K562 (cell line): Measurements from ENCODE around the gene NUBPL.

Source experiments
- E2F5 ChIP-seq: sonication (generic); formaldehyde crosslinking; IDR thresholded peaks from 2 replicates; pipeline ENCODE4 v1.8.0; 2022; ENCODE audit warnings: mild to moderate bottlenecking, missing genetic modification reagents
- ERF ChIP-seq: fragments of 450-650 bp; formaldehyde crosslinking; IDR thresholded peaks from 2 replicates; pipeline ENCODE4 v1.4.0; 2020; ENCODE audit warnings: mild to moderate bottlenecking, mixed read lengths
- ESRRA ChIP-seq: fragments of 450-650 bp; IDR thresholded peaks from 2 replicates; pipeline ENCODE4 v1.6.1; 2014; ENCODE audit warnings: low read depth, mild to moderate bottlenecking, moderate library complexity, borderline replicate concordance
- KAT8 ChIP-seq: fragments of 450-650 bp; IDR thresholded peaks from 2 replicates; pipeline ENCODE4 v1.6.1; 2016; ENCODE audit warnings: low read depth, mild to moderate bottlenecking
- NKRF ChIP-seq: fragments of 450-650 bp; IDR thresholded peaks from 2 replicates; pipeline ENCODE4 v1.6.1; 2016; ENCODE audit warnings: borderline replicate concordance
- NR2C1 ChIP-seq, 2 experiments: fragments of 450-650 bp; IDR thresholded peaks; 2 replicates each; pipeline ENCODE4 v1.6.1; 2017; ENCODE audit warnings: mild to moderate bottlenecking in 2 of 2, antibody characterized with exemption in 1 of 2, inconsistent platforms in 1 of 2, missing compliant biosample characterization in 1 of 2, missing genetic modification characterization in 1 of 2
- RFX5 ChIP-seq: IDR thresholded peaks from 2 replicates; pipeline ENCODE4 v1.6.1; 2011; ENCODE audit warnings: low read depth, mild to moderate bottlenecking, improper control_type of control experiment, low read length
- SIN3A ChIP-seq, 2 experiments: fragments of 150-350 bp in 1 of 2; IDR thresholded peaks; 2 replicates each; pipeline ENCODE4 v1.6.1; 2011 to 2016; ENCODE audit warnings: borderline replicate concordance in 2 of 2, low read depth in 2 of 2, low read length in 2 of 2, mild to moderate bottlenecking in 2 of 2, moderate library complexity in 2 of 2; ENCODE audit not compliant: control insufficient read depth in 1 of 2
- SPI1 ChIP-seq: IDR thresholded peaks from 2 replicates; pipeline ENCODE4 v1.6.1; 2011; ENCODE audit warnings: low read depth, low read length, control low read depth, borderline replicate concordance
- TAF1 ChIP-seq: IDR thresholded peaks from 2 replicates; pipeline ENCODE4 v1.6.1; 2011; ENCODE audit warnings: mild to moderate bottlenecking, low read length, moderate library complexity; ENCODE audit not compliant: insufficient read depth, control insufficient read depth, severe bottlenecking; ENCODE audit errors: extremely low read depth
- TCF7 ChIP-seq: sonication (generic); IDR thresholded peaks from 2 replicates; pipeline ENCODE4 v1.6.1; 2016; ENCODE audit warnings: antibody characterized with exemption, borderline replicate concordance
- ZNF217 ChIP-seq: sonication (generic); formaldehyde crosslinking; IDR thresholded peaks from 2 replicates; pipeline ENCODE4 v1.8.0; 2022; ENCODE audit warnings: mild to moderate bottlenecking, missing genetic modification reagents

- TF ChIP-seq ERF (CRISPR knock-in tag): no peak
- no peak for TF ChIP-seq NR2C1 (IDR thresholded peaks at IDR 0.05)
- TF ChIP-seq NR2C1 (tag; IDR thresholded peaks at IDR 0.05): no peak
- TF ChIP-seq TAF1: no peak
- no peak for TF ChIP-seq E2F5 (CRISPR knock-in tag)
- no peak for TF ChIP-seq ZNF217 (CRISPR knock-in tag)
- no peak for TF ChIP-seq NKRF
- no peak for TF ChIP-seq SPI1
- no peak for TF ChIP-seq SIN3A (IDR thresholded peaks at IDR 0.05; ENCODE audit: borderline replicate concordance in 2 of 2, control insufficient read depth in 1 of 2, low read depth in 2 of 2, low read length in 2 of 2)
- no peak for TF ChIP-seq RFX5
- no peak for TF ChIP-seq TCF7
- TF ChIP-seq KAT8: no peak
- TF ChIP-seq ESRRA: no peak
These were observed 31.1 kb upstream of the NUBPL start for GRCh38 chr14:31530136-31530535.
